Medulla oblongata (tissue), 1 donor: ENCODE results near the gene NDUFB11.

Experiments used
- DNase-seq: peaks from one replicate; pipeline ENCODE4 v3.0.0-alpha.2; 2015; ENCODE audit errors: extremely low spot score

The NDUFB11 gene

GRCh38 chrX:47144626-47145394 lies at the start of gene NDUFB11, which contains the start of gene RBM10:
NDUFB11 (minus strand) TSS chrX:47144702; CDS start chrX:47144679, 23 bp downstream.
RBM10 (plus strand) TSS chrX:47145221; CDS start chrX:47147482, 2,261 bp downstream.
- DNase-seq: peak; percentile 92

- peak; percentile 96 for DNase-seq
Observed at GRCh38 chrX:47193475-47194193, 49.1 kb upstream of the NDUFB11 start, which contains the start of gene UBA1. UBA1 (plus strand) TSS chrX:47193829; CDS start chrX:47198803, 4,974 bp downstream.

GRCh38 chrX:47191806-47192401 lies 47.4 kb upstream of the NDUFB11 start:
- DNase-seq: no peak

GRCh38 chrX:47191331-47191730 lies 46.8 kb upstream of the NDUFB11 start:
- DNase-seq: no peak

- peak; percentile 87 for DNase-seq
Observed at GRCh38 chrX:47190445-47191269, 46.2 kb upstream of the NDUFB11 start.

- DNase-seq: no peak
Observed at GRCh38 chrX:47189906-47190305, 45.4 kb upstream of the NDUFB11 start.

GRCh38 chrX:47187106-47187677 lies 42.7 kb upstream of the NDUFB11 start:
- DNase-seq: no peak

GRCh38 chrX:47186096-47186740 lies 41.7 kb upstream of the NDUFB11 start:
- DNase-seq: no peak

- no peak for DNase-seq
Observed at GRCh38 chrX:47185241-47185640, 40.7 kb upstream of the NDUFB11 start.

- no peak for DNase-seq
Observed at GRCh38 chrX:47184486-47184885, 40.0 kb upstream of the NDUFB11 start.

GRCh38 chrX:47182106-47182700 lies 37.7 kb upstream of the NDUFB11 start:
- DNase-seq: no peak

GRCh38 chrX:47181301-47181700 lies 36.8 kb upstream of the NDUFB11 start:
- no peak for DNase-seq

- DNase-seq: no peak
Observed at GRCh38 chrX:47180346-47180745, 35.8 kb upstream of the NDUFB11 start.

GRCh38 chrX:47179928-47180255 lies 35.4 kb upstream of the NDUFB11 start:
- DNase-seq: no peak

- DNase-seq: peak; percentile 78
Observed at GRCh38 chrX:47179221-47179927, 34.9 kb upstream of the NDUFB11 start.

- no peak for DNase-seq
Observed at GRCh38 chrX:47178337-47178736, 33.8 kb upstream of the NDUFB11 start.

- DNase-seq: no peak
Observed at GRCh38 chrX:47177079-47177478, 32.6 kb upstream of the NDUFB11 start.

GRCh38 chrX:47176101-47176740 lies 31.7 kb upstream of the NDUFB11 start:
- no peak for DNase-seq

- DNase-seq: no peak
Observed at GRCh38 chrX:47175588-47175980, 31.1 kb upstream of the NDUFB11 start.
